H1 (cell line): ENCODE measurements around the gene OMG. TPM values are rescaled to one million over a fixed set of nuclear protein-coding genes. Genes with fewer than 3 reads are reported as not detected.

Experiments
- CTCF ChIA-PET: fragments of 300-600 bp; sonication (Branson Sonifier 250); formaldehyde crosslinking; loops from one replicate; lab custom pipeline; 2021; ENCODE audit not compliant: partially characterized antibody; lab: Charles Lee
- POLR2A ChIA-PET: fragments of 300-600 bp; sonication (Branson Sonifier 250); formaldehyde crosslinking; loops from one replicate; lab custom pipeline; 2021; ENCODE audit warnings: inconsistent platforms; ENCODE audit not compliant: partially characterized antibody; lab: Charles Lee
- DNase-seq, 2 experiments: peaks; one replicate each; pipeline versions ENCODE4 v3.0.0 to v3.0.0-alpha.2; 2010 to 2022; ENCODE audit warnings: low spot score in 2 of 2, low read depth in 1 of 2, mixed read lengths in 1 of 2
- FAIRE-seq: peaks from 2 replicates; lab custom pipeline; 2011; peaks lifted over from hg19 to GRCh38; lab: Jason Lieb, UNC
- H2AFZ ChIP-seq: 2 replicates; pipeline ENCODE4 v1.8.1; 2012; ENCODE audit warnings: low read length, inconsistent platforms
- H2AK5ac ChIP-seq: 2 replicates; pipeline ENCODE4 v1.6.1; 2013; ENCODE audit warnings: low read depth, low read length
- H2BK120ac ChIP-seq: replicated peaks from 2 replicates; pipeline ENCODE3; 2013; ENCODE audit warnings: low read depth, low read length, inconsistent platforms
- H2BK12ac ChIP-seq: 2 replicates; pipeline ENCODE4 v1.6.1; 2013; ENCODE audit warnings: low read depth, low read length
- H2BK15ac ChIP-seq: 2 replicates; pipeline ENCODE4 v1.6.1; 2013; ENCODE audit warnings: low read length
- H2BK20ac ChIP-seq: 2 replicates; pipeline ENCODE4 v1.6.1; 2013; ENCODE audit warnings: low read length
- H2BK5ac ChIP-seq: 2 replicates; pipeline ENCODE4 v1.6.1; 2013; ENCODE audit warnings: low read depth, low read length
- H3K14ac ChIP-seq: 2 replicates; pipeline ENCODE4 v1.6.1; 2013; ENCODE audit warnings: inconsistent platforms; ENCODE audit not compliant: insufficient read length
- H3K18ac ChIP-seq: 2 replicates; pipeline ENCODE4 v1.6.1; 2013; ENCODE audit warnings: low read length; ENCODE audit errors: extremely low read depth
- H3K23ac ChIP-seq: 2 replicates; pipeline ENCODE4 v1.6.1; 2013; ENCODE audit warnings: inconsistent platforms; ENCODE audit not compliant: insufficient read length
- H3K23me2 ChIP-seq: 2 replicates; pipeline ENCODE4 v1.6.1; 2013; ENCODE audit warnings: low read depth, low read length
- H3K27ac ChIP-seq: 2 replicates; pipeline ENCODE4 v1.6.1; 2011; ENCODE audit warnings: low read depth, low read length, inconsistent platforms
- H3K27me3 ChIP-seq, 4 experiments: replicated peaks in 1 of 4; 1 replicate in 1 of 4; 2 replicates in 3 of 4; pipeline versions ENCODE4 v1.6.1 to v1.8.1; 2011 to 2013; ENCODE audit warnings: low read length in 3 of 4, mild to moderate bottlenecking in 3 of 4, inconsistent platforms in 2 of 4, mixed read lengths in 2 of 4, moderate library complexity in 1 of 4; ENCODE audit not compliant: control insufficient read depth in 3 of 4, insufficient read depth in 3 of 4; ENCODE audit errors: extremely low read depth in 1 of 4
- H3K36me3 ChIP-seq, 4 experiments: 2 replicates each; pipeline versions ENCODE4 v1.6.1 to v1.8.1; 2011 to 2013; ENCODE audit warnings: mild to moderate bottlenecking in 4 of 4, low read length in 3 of 4, moderate library complexity in 2 of 4, control low read depth in 1 of 4, inconsistent platforms in 1 of 4; ENCODE audit not compliant: insufficient read depth in 4 of 4, control insufficient read depth in 2 of 4
- H3K4ac ChIP-seq: replicated peaks from 2 replicates; pipeline ENCODE3; 2013; ENCODE audit warnings: low read length, low read depth, mixed read lengths, inconsistent platforms; ENCODE audit not compliant: insufficient read length
- H3K4me1 ChIP-seq, 4 experiments: replicated peaks in 1 of 4; 1 replicate in 1 of 4; 2 replicates in 3 of 4; pipeline versions ENCODE4 v1.6.1 to v1.8.1; 2011 to 2013; ENCODE audit warnings: low read length in 3 of 4, inconsistent platforms in 2 of 4, mixed read lengths in 1 of 4; ENCODE audit not compliant: insufficient read depth in 4 of 4, control insufficient read depth in 3 of 4
- H3K4me2 ChIP-seq, 2 experiments: 2 replicates each; pipeline versions ENCODE4 v1.6.1 to v1.8.1; 2011 to 2013; ENCODE audit warnings: low read depth in 2 of 2, low read length in 2 of 2, control low read depth in 1 of 2, inconsistent platforms in 1 of 2, mild to moderate bottlenecking in 1 of 2; ENCODE audit not compliant: insufficient read depth in 1 of 2
- H3K4me3 ChIP-seq, 4 experiments: fragments of 200-600, 300-600 bp in 1 of 4; sonication (generic), shearing (Covaris generic), sonication (Bioruptor Twin) in 1 of 4; 2 replicates each; pipeline versions ENCODE4 v1.5.1 to v1.8.1; 2011 to 2016; ENCODE audit warnings: low read length in 4 of 4, low read depth in 3 of 4, control low read depth in 2 of 4, inconsistent platforms in 2 of 4, mild to moderate bottlenecking in 2 of 4, mixed read lengths in 1 of 4, moderate library complexity in 1 of 4; ENCODE audit not compliant: insufficient read depth in 2 of 4; ENCODE audit errors: extremely low read depth in 1 of 4
- H3K56ac ChIP-seq: replicated peaks from 2 replicates; pipeline ENCODE3; 2013; ENCODE audit warnings: low read depth, mild to moderate bottlenecking, mixed read lengths, low read length, inconsistent platforms; ENCODE audit not compliant: insufficient read length
- H3K79me1 ChIP-seq: 2 replicates; pipeline ENCODE4 v1.6.1; 2013; ENCODE audit warnings: low read depth, low read length, control low read depth
- H3K79me2 ChIP-seq, 2 experiments: 2 replicates each; pipeline versions ENCODE4 v1.6.1 to v1.8.1; 2012 to 2013; ENCODE audit warnings: low read length in 2 of 2, mild to moderate bottlenecking in 2 of 2, inconsistent platforms in 1 of 2; ENCODE audit not compliant: insufficient read depth in 2 of 2, control insufficient read depth in 1 of 2
- H3K9ac ChIP-seq, 4 experiments: replicated peaks in 1 of 4; 1 replicate in 1 of 4; 2 replicates in 3 of 4; pipeline versions ENCODE4 v1.6.1 to v1.8.1; 2011 to 2013; ENCODE audit warnings: low read depth in 3 of 4, low read length in 3 of 4, control low read depth in 2 of 4, mild to moderate bottlenecking in 2 of 4, moderate library complexity in 2 of 4, inconsistent platforms in 1 of 4; ENCODE audit errors: extremely low read depth in 1 of 4
- H3K9me3 ChIP-seq, 2 experiments: 2 replicates each; pipeline versions ENCODE4 v1.6.1 to v1.8.1; 2012 to 2013; ENCODE audit warnings: mild to moderate bottlenecking in 2 of 2, moderate library complexity in 2 of 2, control low read depth in 1 of 2, inconsistent platforms in 1 of 2, low read depth in 1 of 2, low read length in 1 of 2, mixed read lengths in 1 of 2; ENCODE audit not compliant: insufficient read depth in 2 of 2
- H4K20me1 ChIP-seq, 2 experiments: replicated peaks in 1 of 2; 2 replicates each; pipeline versions ENCODE3 to v1.8.1; 2011 to 2013; ENCODE audit warnings: inconsistent platforms in 2 of 2, low read length in 2 of 2, mild to moderate bottlenecking in 1 of 2; ENCODE audit not compliant: insufficient read depth in 2 of 2, control insufficient read depth in 1 of 2
- H4K5ac ChIP-seq: 2 replicates; pipeline ENCODE4 v1.6.1; 2013; ENCODE audit warnings: low read length, low read depth, mixed read lengths, inconsistent platforms; ENCODE audit not compliant: insufficient read length
- H4K8ac ChIP-seq: 2 replicates; pipeline ENCODE4 v1.8.0; 2013; ENCODE audit warnings: mild to moderate bottlenecking, moderate library complexity, low read length, inconsistent platforms; ENCODE audit not compliant: insufficient read depth; ENCODE audit errors: extremely low read depth
- H4K91ac ChIP-seq: replicated peaks from 2 replicates; pipeline ENCODE3; 2013; ENCODE audit warnings: low read length, mixed read lengths, inconsistent platforms; ENCODE audit not compliant: insufficient read length
- CBX8 ChIP-seq: fragments of 300-800, 300-1000 bp; sonication (generic); IDR thresholded peaks from 2 replicates; pipeline ENCODE4 v1.7.1; 2016; ENCODE audit warnings: low read depth, low read length, borderline replicate concordance
- CHD2 ChIP-seq: IDR thresholded peaks from 2 replicates; pipeline ENCODE4 v1.6.1; 2012; ENCODE audit warnings: low read length, improper control_type of control experiment
- JUN ChIP-seq: IDR thresholded peaks from 2 replicates; pipeline ENCODE4 v1.6.1; 2011; ENCODE audit warnings: low read depth, mild to moderate bottlenecking, improper control_type of control experiment, low read length
- NRF1 ChIP-seq: IDR thresholded peaks from 2 replicates; pipeline ENCODE4 v1.6.1; 2011; ENCODE audit warnings: mild to moderate bottlenecking, low read depth, low read length, improper control_type of control experiment
- POU5F1 ChIP-seq: IDR thresholded peaks from 2 replicates; pipeline ENCODE4 v1.6.1; 2011; ENCODE audit warnings: low read depth, mild to moderate bottlenecking, low read length, moderate library complexity
- SIRT6 ChIP-seq: IDR thresholded peaks from one replicate; pipeline ENCODE4 v1.7.1; 2012; ENCODE audit warnings: low read length, inconsistent platforms
- SP4 ChIP-seq: IDR thresholded peaks from 2 replicates; pipeline ENCODE4 v1.6.1; 2012; ENCODE audit warnings: low read length, inconsistent platforms
- SRF ChIP-seq: IDR thresholded peaks from 2 replicates; pipeline ENCODE4 v1.6.1; 2011; ENCODE audit warnings: mild to moderate bottlenecking, low read depth, low read length, moderate library complexity
- TAF1 ChIP-seq: IDR thresholded peaks from 2 replicates; pipeline ENCODE4 v1.6.1; 2011; ENCODE audit warnings: mild to moderate bottlenecking, low read depth, low read length
- WGBS, 2 experiments: shearing (Covaris generic) in 1 of 2; methylation state at CpG; one replicate each; pipeline versions ENCODE4 v1.1.6 to v1.1.7; 2013 to 2015; ENCODE audit warnings: low lambda C conversion rate in 2 of 2, mixed read lengths in 2 of 2, inconsistent platforms in 1 of 2, low coverage in 1 of 2, missing lambda C conversion rate in 1 of 2; ENCODE audit not compliant: insufficient replicate concordance in 2 of 2, insufficient coverage in 1 of 2, insufficient read length in 1 of 2; ENCODE audit errors: extremely low coverage in 1 of 2, missing lambda C conversion rate in 1 of 2; 5-methylcytosine and 5-hydroxymethylcytosine counted together
- polyA plus RNA-seq, 7 experiments: library from polyadenylated mRNA; depleted of rRNA in 3 of 7; stranded (reverse) in 5 of 7; unstranded in 2 of 7; fragments of >200 nt in 5 of 7; fragments of 200-250 nt in 2 of 7; gene quantifications; 1 replicate in 5 of 7; 2 replicates in 1 of 7; 4 replicates in 1 of 7; pipeline versions ENCODE4 v1.2.1 to v1.2.3, GENCODE V29; 2011 to 2013; ENCODE audit warnings: missing spikeins in 2 of 7, mixed read lengths in 2 of 7
- total RNA-seq: library from RNA; stranded (reverse); fragmentation: NEBNext Ultra II Directional; extraction: Animal tissue kit (Norgen Biotek cat#: 25700); gene quantifications from 2 replicates; pipeline ENCODE4 v1.2.1, GENCODE V29; 2021
- TF ChIP-seq, protein P1 (sequence below): IDR thresholded peaks from 2 replicates; pipeline ENCODE4 v1.6.1; 2011; ENCODE audit warnings: low read length, improper control_type of control experiment

OMG gene
- total and polyA plus RNA-seq, 2 of the 8 experiments (the other 6 are each of a cell fraction or from before 2014, with no cell fraction given): not detected

GRCh38 chr17:31318851-31319661 is 22.0 kb upstream of the OMG start:
- Histone ChIP-seq H3K79me1 (no peaks in the 10 kb centered on the region), H4K5ac (no peak overlapping the region), H3K27me3 (no peaks in the 10 kb centered on the region), H2BK15ac (no peak overlapping the region), H3K4me2 (no peak overlapping the region), H3K23ac (no peak overlapping the region), H4K20me1 (no peaks in the 10 kb centered on the region), H3K56ac (no peak overlapping the region), H2BK12ac (no peak overlapping the region), H3K18ac (no peak overlapping the region), H3K14ac (no peak overlapping the region), H3K79me2 (no peaks in the 10 kb centered on the region), H3K27ac (no peak overlapping the region), H2BK20ac (no peak overlapping the region), H4K91ac (no peak overlapping the region), H3K9me3 (no peaks in the 10 kb centered on the region), H3K4ac (no peak overlapping the region), H2AK5ac (no peak overlapping the region), H3K23me2 (no peaks in the 10 kb centered on the region), H2BK5ac (no peak overlapping the region), H3K36me3 (no peaks in the 10 kb centered on the region), H2AFZ (no peak overlapping the region), H4K8ac (no peak overlapping the region), H3K4me3 (no peak overlapping the region), H2BK120ac (no peak overlapping the region), H3K9ac (no peak overlapping the region), H3K4me1 (0 out of 7 replicates have a peak, but pooled peaks cover 0 to 4% (median 0%) of the 10 kb centered on the region in 4 experiments)
- 79% methylated on average over 5 of the region's 5 CpGs; no CpG with 5 or more reads in 1 of the 2 experiments for WGBS, 2 experiments
- FAIRE-seq (peak; percentile 13), DNase-seq (no peak)
- TF ChIP-seq JUN (no peak), CBX8 (no peak), SP4 (no peak), NRF1 (no peak), POU5F1 (no peak), SIRT6 (no peak), SRF (no peak), CHD2 (no peak), TAF1 (no peak)
- TF ChIP-seq, protein P1, sequence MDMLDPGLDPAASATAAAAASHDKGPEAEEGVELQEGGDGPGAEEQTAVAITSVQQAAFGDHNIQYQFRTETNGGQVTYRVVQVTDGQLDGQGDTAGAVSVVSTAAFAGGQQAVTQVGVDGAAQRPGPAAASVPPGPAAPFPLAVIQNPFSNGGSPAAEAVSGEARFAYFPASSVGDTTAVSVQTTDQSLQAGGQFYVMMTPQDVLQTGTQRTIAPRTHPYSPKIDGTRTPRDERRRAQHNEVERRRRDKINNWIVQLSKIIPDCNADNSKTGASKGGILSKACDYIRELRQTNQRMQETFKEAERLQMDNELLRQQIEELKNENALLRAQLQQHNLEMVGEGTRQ: no peak
- ChIA-PET CTCF (interaction anchor here (0.6 to 1.2 kb wide), 2 partner anchors 53 to 1004 kb away, joined by 3 read pairs; no protein-coding TSS in a partner anchor), POLR2A (no interaction called here)
